ENCODE results near the gene BOC.

The BOC gene

DNA sequence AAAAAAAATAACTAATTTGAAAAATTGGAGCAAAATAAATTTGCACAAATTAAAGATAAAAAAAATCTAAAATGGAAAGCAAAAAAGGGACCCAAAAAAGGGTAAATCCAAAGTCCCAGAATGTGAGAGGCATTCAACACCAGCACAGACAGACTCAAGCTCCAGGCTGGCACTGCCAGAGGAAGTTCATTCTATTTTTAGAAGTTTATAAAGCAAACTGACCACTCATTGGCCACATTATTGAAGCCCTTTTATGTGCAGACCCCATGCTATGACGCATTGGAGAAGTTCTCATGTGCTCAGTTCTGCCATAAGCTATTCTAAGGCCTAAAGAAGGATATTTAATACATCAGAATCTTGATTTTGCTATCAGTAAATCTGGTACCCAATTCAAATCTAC is 17.6 kb upstream of the BOC start:
- no peak for DNase-seq (ENCODE audit: low read depth in 3 of 3)

DNA sequence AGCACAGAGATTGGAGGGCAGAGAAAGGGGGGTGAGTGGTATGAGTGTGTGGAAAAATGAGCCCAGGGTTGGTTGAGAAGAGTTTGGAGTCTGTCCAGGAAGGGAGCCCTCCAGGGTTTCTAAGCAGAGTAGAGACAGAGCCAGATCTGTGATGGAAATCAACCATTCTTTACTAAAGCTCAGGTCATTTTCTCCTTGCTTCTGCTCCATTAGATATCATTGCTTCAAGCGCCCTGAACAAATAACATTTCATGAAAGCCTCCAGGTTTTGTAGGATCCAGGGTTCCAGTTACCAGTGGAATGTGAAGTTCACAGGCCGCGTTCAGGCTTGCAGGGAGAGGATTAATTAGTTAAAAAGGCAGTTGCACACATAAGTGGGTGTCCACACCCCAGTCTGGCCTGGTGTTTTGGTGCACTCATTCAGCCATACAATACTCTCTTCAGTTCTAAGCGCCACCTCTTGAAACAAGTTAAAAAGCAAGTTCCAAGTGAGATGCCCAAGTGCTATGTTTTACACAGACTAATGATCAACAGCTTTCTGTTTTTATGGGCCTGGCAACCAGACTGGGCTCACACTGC is 16.4 kb upstream of the BOC start:
- DNase-seq (ENCODE audit: low read depth in 3 of 3): no peak

DNA sequence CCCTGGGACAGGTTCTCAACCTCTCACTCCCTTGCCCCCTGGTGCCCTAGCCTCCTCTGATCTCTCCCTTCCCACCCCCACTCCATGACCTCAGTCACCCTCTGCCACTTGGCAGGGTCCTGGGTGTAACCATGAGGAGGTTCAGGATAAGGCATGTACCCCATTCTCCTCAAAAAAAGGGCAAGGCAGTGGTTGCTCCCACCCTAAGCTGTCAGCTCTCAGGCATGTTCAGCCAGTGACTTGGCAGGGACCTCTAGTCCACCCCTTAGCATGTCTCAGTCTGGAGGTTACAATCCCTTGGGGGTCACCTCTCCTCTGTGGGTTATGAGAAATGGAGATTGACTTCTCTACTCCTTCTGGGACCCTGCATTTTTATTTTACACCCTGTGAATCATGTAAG is 11.0 kb upstream of the BOC start:
- DNase-seq (ENCODE audit: low read depth in 3 of 3): no peak

DNA sequence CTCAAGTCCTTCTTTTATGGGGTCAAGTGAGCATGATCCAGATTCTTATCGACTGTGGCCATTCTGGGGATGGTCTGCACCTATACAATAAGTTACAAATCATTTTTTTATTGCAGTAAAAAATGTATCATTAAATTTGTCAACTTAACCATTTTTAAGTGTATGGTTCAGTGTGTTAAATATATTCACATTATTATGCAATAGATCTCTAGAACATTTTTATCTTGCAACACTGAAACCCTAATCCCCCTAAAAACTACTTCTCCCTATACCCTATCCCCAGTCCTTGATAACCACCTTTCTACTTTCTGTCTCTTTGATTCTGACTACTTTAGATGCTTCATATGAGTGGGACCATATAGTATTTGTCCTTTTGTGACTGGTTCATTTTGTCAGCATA is 10.4 kb upstream of the BOC start:
- DNase-seq (ENCODE audit: low read depth in 3 of 3): no peak

DNA sequence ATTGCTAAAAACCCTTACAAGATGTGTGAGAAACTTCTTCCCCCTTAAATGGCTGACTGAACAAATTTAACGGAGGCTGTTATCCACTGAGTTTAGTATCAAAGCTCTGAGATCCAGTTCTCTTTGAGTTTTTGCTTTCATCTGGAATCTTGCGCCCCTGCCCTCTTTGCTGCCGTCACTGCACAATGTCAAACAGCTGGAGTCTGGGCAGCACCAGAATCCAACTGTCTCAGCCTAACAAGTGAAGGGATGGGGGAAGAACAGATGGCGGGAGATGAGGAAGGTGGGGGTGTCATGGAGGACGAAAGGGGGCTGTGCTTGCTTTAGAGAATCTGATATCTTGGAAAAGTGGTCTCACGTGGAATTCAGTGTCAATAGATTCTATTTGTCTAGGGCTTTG is 7.0 kb upstream of the BOC start:
- no peak for DNase-seq (ENCODE audit: low read depth in 3 of 3)

DNA sequence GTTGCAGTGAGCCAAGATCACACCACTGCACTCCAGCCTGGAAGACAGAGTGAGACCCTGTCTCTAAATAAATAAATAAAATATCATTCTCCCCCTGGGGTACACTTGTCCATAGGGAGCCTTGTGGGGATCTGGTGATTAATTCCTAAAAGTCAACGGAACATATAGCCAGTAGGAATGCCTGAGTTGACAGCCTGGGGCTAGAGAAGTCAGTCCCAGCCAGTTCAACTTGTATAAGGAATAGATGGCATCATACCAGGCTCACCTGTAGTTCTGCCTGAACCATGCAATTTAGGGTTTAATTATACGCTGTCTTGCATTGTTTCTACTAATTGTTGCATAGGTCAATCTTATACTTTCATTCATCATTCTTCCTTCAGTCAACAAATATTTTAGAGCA is 5.9 kb upstream of the BOC start:
- DNase-seq (ENCODE audit: low read depth in 3 of 3): no peak

DNA sequence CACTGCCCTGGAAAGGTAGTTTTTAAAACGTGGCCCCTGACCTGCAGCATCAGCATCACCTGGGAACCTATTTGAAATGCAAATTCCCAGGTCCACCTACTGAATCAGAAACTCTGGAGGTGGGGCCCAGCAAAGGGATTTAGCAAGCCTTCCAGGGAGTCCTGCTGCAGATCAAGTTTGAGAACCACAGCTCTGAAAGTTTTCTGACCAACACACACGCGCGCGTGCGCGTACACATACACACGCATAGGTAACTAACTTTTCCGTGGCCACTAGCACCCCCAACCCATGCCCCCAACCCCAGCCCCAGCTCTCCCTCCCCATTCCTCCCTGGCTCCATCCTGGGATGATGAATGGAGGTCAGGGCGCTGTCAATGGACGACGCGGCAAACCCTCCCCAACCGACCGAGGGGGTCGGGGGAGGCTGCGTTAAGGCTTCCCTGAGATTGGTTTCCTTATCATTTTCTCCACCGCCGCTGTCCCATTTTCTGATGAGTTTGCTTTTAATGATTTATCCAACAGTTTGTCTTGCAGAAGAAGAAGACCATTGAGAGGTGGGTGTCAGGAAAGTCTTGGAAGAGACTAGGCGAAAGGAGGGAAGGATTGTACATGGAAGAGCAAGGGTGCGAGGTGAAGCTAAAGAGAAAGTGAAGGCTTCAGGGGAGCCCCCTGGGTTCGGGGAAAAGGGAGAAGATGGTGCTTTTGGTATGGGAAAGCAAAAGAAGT is 590 bp upstream of the BOC start:
- no peak for DNase-seq (ENCODE audit: low read depth in 3 of 3)

DNA sequence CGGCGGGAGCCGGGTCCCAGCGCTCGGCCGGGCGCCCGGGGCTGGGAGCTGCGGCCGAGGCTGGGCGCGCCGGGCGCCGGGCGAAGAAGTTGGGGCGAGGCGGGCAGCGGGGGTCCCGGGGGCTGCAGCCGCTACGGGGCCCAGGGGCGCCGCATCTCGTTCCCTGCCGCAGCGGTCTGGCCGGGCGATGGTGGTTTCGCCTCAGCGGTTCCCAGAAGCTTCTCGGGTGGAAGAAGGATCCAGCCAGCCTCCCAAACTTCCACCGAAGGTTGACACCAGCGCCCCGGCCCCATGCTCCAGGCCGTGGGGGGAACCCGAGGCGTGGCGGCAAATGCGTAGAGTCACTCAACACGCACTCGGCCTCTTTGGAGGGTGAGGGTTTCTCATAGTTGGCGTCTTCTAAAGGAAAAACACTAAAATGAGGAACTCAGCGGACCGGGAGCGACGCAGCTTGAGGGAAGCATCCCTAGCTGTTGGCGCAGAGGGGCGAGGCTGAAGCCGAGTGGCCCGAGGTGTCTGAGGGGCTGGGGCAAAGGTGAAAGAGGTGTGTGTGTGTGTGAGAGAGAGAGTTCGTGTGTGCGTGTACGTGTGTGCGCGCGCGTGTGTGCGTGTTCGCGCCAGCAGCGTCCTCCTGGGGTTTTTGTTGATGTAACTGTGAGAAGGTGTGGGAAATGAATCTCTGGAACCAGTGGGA is 940 bp downstream of the BOC start:
- DNase-seq (ENCODE audit: low read depth in 3 of 3): no peak

DNA sequence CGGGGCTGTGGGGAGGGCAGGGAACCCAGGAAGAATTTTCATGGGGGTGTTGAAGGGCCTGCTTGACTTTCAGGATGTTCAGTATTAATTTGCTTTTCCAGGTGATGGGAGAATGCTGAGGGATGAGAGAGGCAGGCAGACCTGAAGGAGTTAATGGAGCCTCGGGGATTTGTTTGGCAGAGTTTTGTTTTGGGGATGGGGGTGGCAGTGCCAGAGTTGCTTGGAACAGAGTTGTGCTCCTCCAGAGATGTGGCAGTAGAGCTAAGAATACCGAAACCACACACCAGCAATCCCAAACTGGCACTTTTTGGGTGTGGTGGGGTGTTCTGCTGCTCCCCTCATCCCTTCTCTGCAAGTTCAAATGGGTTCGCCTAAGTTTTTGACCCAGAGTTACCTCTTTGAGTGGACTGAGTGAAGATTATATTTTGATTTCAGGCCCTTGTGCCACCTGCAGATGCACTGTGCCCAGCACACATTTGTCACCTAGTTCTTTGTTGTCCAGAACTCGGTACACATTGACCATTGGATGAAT is 1.6 kb downstream of the BOC start:
- no peak for DNase-seq (ENCODE audit: low read depth in 3 of 3)

DNA sequence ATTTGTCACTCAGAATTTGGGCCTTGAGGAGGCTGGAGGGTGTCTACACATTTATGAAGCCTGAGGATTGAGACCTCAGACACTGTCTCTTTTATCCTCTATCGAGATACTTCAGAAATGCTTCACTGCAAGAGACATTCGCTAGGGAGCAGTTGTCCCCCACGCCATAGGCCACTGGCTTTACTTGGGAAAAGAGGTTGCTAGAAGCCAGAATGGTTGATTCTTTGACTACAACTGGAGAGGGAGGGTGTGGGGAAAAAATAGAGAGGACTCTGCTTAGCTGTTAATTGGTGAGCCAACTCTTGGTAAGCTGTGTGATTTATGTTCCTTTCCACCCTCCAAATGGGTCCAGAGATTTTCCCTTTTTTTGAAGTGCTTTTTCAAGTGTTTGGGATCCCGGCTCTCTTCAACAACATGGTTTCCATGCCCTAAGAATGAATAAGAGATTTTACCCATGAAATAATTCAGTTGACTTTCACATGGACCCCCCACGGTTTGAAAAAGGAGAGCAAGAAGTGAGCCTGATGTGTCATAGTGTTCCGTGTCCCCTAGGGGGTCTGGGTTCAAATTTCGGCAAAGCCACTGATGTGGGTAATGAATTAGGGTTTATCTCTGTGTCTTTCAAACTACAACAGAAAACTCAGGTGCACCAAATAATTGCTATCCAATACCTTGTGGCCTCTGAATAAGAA is 2.7 kb downstream of the BOC start:
- DNase-seq (ENCODE audit: low read depth in 3 of 3): no peak

DNA sequence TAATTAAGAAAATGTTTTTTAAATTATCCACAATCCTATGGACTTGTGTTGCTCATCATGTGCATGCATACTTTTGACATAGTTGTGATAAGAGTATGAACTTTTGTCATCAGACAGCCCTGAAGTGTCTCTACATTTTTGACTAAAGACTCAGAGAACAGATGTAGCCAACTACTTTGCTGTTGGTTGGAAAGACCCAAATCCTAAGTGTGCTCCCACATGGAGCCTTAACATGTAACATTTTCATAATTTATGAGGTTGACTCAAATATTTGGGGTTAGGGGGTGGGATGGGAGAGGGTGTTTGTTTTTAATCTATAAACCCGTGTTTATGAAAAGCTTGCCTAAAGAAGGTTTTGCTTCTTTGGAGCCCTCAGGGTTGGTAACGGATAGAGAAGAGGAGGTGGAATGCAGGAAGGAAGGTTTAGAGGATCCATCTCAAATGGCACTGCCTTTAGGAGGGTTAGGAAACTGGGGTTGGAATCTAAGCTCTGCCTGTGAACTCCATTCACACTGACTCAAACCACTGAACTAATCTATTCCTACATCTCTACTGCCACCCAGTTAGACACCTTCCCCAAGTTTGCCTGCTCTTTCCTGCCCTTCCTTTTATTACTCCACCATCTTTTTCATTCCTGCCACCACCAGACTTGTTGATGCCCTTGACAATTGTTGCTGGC is 3.7 kb downstream of the BOC start:
- no peak for DNase-seq (ENCODE audit: low read depth in 3 of 3)

DNA sequence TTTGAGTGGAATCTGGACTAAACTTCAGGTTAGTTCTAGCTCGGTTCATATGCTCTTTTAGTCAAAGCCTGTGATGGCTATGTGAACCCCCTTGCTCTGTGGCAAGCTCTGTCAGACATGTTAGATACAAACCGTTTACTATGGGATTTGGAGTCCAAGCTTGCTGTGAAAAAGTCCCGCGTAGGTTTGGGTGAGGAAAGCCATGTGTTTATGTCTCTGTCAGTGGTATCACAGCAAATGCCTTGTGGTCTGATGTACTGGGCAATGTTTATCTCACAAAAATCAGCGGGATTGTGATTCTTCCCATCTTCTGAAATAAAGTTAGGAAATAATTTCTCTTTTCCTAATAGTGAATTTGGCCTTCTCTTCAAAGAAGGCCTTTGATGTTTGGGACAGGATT is 5.0 kb downstream of the BOC start:
- DNase-seq (ENCODE audit: low read depth in 3 of 3): no peak

DNA sequence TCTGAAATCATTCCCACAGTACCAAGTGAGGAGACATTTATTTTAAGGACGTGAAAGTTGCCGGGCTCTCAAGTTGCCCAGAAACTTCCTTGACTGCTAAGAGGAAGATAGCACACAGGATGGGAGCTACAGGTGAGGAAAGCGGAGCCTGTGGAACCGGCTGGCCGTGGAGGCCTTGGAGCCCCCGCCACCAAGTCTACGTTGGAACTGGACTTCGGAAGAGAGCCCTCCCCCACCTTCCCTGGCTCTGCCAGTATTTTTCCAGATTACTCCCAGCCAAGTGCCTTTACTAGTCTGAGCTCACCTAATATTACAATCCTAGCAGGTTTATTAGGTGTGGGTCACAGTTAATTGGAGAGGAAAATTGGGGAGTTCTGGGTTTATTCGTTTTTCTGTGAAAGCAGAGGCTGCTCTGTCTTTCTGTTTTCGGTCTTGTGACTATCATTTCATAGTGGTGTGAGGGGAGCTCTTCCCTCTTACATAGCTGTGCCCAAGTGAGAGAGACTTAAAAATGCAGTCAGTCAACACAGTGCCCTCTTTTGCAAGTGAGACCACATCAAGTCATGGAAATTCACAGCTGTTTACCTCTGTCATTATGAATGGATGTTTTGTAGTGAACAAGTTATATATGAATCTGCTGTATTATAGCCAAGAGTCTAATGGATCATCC is 6.8 kb downstream of the BOC start:
- DNase-seq (ENCODE audit: low read depth in 3 of 3): no peak

DNA sequence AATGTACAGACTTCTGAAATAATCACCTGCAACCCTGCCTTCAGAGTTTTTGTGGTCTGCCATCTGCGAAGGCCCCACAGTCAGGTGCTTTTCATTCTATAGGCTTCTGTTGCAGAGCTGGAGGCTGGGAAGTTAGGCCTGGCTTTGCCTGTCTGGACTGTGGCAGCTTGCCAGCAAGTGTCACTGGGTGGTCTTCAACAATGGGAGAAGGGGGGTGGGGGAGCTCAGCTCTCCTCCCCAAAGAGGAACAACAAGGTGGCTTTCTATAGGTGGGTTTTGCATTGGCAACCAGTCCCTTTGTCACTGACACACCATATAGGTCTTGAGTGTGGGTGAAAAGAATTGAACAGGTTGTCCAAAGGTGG is 7.3 kb downstream of the BOC start:
- no peak for DNase-seq (ENCODE audit: low read depth in 3 of 3)

DNA sequence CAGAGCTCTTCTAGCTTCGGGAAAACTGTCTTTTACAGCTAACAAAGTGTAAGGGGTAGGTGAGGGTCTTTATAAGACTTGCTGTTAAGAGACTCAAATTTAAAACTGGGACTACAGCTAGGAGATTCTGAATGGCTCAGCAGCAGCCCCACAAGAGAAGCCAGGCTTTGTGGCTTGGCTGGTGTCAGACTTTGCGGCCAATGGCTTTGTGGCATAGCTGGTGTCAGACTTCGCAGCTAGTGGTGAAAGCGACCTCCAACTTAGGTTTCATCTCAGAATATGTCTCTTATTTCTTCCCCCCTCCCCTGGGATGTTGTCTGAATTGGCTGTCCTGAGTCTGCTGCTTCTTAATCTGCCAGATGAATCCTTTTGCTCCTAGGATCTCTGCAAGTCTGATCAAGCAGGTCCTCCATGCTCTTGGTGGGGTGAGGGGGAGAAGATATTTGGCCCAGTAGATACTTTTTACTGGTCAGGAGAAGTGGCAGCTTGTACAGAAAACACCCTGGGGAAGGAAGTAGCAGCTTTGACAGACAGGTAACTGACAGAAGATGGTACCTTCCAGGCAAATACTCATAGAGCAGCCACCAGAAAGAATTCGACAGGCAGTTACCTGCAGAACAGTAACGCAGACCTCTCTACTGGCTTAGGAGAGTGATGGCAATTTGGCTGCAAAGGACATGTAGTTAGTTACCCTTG is 8.4 kb downstream of the BOC start:
- no peak for DNase-seq (ENCODE audit: low read depth in 3 of 3)

DNA sequence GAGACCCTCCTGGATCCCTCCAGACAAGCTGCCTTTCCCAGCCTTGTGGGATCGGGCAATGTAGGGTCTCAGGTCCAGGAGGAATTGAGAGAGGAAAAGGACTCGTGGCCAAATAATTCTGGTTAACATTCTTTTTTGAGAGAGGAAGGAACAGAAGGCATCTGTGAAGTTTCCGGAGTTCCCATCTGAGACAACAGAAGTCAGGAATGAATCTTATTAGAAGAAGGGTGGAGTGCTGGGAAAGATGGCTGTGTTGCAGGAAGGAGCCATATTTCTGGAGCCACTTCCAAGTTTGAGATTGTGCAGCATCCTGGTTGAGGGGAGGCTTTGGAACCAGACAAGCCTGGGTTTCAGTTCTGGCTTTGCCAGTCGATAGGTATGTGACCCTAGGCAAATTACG is 9.4 kb downstream of the BOC start:
- no peak for DNase-seq (ENCODE audit: low read depth in 3 of 3)

DNA sequence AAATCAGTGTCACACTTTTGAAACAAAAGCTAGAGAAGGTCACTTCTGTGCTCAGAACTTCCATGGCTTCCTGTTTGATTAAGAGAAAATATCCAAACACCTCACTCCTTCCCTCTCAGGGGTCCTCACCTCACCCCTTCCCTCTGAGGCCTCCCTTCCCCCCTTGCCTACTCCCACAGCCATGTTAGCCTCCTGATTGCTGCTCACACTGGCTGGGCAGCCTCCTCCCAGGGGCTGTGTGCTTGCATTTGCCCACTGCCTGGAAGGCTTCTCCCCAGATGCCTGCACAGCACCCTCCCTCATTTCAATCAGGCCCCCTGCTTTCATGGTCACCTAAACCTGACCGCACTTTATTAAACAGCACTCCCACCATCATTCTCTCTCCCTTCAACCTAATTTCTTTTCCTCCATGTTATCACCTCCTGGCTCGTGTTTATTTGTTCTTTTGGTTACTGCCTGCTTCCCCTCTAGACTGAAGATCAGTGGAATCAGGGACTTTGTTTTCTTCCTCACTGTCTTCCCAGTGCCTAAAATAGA is 10.4 kb downstream of the BOC start:
- no peak for DNase-seq (ENCODE audit: low read depth in 3 of 3)

DNA sequence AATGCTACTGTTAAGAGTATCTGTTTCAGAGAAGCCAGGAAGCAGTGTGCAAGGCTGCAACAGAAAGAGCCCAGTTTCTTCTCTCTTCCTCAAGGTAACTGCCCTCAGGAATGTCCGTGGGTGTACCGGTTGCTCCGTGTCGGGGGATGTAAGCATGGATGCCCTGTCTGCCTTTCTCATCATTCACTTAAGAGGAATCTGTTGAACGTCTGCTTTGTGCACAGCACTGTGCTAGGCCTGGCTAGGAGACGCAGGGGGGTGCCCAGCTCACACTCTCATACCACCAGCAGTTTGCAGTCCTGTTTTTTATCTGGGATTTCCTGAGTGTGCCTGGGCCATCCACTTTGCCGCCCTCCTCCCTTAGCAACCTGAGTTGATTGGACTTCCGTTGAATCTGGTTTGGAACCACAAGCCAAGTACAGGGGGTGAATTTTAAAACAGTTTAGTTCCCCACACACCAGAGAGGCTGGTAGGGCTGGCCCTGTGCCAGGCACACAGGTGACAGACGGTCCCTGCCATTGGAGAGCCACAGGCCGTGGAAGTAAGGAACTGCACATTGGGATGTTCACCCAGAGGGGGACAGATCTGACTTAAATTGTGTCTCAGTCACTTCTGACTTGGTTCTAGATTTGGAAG is 11.2 kb downstream of the BOC start:
- no peak for DNase-seq (ENCODE audit: low read depth in 3 of 3)

DNA sequence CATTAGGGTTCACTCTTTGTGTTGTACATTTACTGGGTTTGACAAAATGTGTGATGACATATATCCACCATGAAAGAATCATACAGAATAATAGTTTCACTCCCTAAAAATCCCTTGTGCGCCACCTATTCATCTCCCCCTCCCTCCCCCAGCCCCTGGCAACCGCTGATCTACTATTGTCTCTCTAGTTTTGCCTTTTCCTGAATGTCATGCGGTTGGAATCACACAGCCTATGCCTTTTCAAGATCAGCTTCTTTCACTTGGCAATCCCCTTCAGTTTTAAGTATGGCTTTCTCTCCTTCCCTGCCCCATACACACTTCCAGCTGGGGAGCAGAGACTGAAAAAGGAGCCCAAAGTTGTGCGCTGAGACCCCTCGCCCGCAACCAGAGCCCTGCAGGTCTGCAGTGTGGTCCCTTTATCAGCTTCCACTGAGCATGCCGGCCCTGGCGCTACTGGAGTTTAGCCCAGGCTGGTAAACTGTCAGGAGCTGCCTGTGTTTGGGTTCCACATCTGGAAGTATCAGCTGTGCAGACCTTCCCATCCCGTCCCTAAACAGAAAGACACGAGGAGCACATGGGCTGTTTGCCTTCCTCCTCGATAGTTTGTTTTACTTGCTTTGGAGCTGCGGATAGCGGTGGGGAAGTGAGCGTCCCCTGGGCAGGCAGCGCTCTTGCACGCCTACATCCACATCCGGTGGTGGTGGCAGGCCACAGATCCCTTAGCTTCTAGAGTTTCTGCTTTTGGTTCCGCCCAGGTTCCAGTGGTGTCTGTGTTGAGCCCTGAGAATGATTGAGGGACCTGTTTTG is 12.3 kb downstream of the BOC start:
- no peak for DNase-seq (ENCODE audit: low read depth in 3 of 3)
